Left hindlimb (tissue), 1 donor: ENCODE results near the gene SLC46A3.

ENCODE experiments used
- DNase-seq: peaks from one replicate; pipeline ENCODE4 v3.0.0-alpha.2; 2018

The SLC46A3 gene

DNA sequence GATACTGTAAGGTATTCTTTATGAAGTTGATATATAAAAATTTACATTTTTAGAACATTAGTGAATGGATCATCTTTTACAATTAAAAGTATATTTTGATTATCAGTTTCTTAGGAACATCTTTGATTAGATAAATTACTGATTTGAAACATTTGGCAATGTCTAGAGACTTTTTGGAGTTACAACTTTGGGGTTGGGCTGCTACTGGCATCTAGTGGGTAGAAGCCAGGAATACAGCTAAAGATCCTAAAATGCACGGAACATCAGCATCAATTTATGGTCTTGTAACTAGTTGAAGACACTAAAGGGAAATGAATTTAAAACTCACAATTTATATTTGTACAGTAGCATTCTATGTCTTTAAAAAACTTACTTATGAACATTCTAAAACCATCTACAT, 40.0 kb downstream of the SLC46A3 start:
- no peak for DNase-seq

DNA sequence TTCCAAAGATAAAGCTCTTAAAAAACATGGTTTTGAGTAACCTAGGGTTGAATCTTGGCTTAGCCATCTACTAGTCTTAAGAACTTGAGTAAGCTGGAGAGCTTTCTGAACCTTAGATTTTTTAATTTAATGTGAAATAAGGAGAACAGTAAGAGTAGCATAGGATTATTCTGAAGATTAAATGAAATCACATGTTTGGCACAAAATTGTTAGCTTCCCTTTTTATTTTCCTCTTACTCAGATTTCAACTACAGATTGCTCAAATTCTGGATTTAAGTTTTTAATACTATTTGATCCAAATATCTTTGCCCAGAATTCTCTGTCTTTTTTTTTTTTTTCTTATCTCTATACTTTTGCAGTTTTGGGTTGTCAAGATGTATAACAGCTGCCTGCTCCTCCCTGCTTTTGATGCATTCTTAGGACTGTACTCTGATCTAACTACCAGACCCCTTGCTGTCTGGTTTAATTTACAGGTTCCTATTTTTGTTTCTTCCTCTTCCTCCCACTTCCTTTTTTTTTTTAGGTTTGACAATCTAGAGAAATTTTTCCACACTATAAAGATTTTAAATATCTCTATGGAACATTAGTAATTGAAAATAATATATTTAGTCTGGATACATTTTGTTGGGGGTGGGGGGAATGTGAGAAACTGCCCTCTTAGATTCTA, 47.5 kb downstream of the SLC46A3 start:
- DNase-seq: no peak

DNA sequence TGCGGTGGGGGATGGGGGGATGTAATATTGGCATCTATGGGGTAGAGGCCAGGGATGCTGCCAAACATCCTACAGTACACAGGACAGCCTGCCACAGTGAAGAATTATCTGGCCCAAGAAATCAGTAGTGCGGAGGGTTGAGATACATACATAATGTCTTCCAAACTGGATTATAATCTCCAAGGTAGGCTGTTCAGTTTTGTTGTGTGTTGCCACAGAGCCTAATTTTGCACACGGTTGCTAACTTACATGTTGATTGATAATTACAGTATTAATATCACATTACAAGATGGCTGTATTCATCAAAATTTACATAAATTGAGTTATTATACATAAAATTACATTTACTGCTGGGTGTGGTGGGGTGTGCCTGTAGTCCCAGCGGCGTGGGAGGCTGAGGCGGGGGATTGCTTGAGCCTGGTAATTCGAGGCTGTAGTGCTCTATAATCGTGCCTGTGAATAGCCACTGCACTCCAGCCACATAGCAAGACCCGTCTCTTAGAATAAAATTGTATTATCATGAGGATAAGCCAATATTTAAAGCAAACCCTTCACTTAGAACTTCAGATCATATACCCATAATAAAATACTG, 51.8 kb downstream of the SLC46A3 start:
- DNase-seq: no peak

DNA sequence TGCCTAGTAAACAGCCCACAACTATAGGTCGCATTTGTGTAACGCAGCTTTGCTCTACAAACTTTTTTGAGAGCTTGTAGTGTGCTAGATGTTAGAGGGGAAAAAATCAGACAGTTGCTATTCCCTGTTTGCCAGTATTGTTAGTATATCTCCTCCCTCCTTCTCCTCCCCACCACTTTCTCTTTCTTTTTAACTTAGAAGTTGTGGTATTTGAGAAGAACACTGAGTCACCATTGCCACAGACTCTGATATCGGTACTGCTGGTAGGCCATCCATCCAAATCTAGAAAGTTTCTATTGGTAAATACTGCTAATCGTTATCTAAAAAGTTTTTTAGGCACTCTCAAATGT, 59.2 kb downstream of the SLC46A3 start:
- DNase-seq: no peak

DNA sequence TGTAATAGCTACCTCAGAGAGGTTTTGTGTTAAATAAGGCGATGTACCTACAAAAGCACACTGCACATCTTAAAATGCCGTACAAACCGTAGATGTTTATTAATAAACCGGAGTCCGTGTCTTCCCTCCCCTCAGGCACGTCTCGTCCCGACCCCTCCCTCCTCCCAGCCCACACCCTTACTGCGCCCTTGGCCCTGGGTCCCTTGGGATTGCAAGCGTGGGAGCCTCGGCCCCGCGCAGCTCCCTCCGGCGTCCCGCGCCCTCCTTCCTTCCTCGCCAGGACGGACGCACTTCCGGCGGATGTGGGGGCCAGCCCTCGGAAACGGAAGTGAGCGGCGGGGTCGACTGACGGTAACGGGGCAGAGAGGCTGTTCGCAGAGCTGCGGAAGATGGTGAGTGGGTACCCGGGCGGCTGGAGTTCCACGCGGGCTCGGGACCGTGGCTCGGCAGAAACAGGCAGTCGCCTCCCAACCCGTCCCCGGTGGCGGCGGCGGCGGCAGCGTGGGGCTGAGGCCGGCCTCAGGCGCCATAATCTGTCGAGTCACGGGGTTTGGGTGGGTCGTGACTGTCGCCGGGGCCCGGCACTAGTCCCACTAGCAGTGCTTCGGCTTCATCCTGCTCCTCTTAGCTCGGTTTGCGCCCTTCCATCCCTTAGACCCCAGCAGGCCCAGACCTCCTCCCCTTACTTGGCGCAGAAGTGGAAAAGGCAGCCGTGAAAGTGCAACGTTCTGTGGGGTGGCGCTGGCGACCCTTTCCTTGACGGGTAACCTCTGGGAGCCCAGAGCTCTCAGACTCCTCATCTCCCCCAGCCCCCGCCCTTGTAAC, 59.8 kb downstream of the SLC46A3 start, which contains the start of gene POMP:
Gene POMP, plus strand, starts transcription at position 335 of the 825 bp plus-strand sequence. Its CDS starts 55 bp downstream, at position 390.
- peak; percentile 95 for DNase-seq

DNA sequence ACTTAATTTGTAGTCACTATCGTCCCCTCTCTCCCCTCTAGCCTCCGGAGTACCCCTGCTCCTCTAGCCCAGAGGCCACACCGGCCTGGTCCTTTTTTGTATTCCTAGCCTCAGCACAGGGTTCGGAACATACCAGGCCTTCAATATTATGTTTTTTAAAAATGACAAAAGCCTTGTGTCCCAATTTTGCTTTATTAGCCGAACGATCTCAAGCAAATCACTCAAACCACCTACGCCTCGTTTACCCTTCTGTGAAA, 60.3 kb downstream of the SLC46A3 start:
- DNase-seq: no peak

DNA sequence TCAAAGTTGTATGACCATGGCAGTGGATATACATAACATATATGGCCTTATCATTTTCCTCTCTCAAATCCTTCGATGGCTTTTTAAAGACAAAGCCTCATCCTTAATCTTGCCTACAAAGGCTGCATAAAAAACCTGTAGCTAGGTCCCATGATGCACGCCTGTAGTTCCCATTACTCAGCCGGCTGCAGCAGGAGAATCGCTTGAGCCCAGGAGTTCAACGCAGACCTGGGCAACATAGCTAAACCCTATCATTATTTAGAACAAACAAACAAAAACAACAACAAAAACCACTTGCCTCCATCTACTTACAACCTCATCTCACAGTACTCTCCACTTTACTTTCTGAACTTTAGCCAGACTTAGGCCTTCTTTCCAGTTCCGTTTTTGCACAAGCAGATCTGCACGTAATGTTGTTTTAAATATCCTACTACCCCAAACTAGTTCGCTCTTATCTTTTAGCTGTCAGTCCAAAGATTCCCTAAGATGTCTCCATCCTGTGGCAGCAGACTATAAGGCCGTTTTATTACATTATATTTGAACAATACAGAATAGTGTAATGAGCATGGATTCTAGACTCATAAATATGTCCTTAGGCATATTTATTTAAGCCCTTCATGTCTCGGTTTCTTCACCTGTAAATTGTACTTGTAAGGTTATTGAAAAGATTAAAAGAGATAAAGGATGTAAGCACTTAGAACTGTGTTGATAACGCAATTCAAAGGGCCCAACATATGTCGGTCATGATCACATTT, 60.8 kb downstream of the SLC46A3 start:
- DNase-seq: no peak

DNA sequence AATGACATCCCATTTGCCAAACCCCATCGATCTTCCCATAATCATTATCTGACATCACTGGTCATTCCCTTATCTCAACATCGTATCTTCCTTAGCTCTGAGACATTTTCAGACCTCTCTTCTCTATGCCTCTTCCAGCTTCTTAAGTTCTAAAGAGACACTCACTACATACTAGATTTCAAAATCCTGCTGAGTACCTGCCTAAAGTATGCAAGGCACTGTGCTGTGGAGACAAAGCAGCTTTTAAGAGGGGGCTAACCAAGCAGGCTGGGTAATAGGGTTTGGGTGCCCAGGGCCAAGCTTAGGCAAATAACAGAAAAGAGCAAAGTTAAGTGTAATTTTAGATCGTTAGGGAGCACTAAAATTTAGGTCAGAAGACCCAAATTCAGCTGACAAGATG, 63.2 kb downstream of the SLC46A3 start:
- DNase-seq: no peak

DNA sequence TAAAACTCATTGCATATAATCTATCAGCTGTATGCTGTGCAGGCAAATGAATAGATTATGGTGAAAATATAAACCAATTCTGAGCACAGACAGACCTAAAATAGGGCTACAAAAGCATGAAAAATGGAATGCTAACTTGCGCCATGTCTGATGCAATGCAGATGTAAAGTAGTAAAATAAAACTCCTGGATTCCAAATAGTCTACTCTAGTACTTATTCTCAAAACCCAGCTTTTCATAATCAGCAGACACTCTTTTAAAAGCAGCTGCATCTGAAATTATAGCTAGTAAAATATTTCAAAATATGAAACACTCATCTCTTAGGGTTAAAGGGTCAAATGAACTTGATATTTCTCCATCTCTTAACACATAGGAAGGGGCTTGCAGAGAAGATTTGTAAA, 64.5 kb downstream of the SLC46A3 start:
- no peak for DNase-seq

DNA sequence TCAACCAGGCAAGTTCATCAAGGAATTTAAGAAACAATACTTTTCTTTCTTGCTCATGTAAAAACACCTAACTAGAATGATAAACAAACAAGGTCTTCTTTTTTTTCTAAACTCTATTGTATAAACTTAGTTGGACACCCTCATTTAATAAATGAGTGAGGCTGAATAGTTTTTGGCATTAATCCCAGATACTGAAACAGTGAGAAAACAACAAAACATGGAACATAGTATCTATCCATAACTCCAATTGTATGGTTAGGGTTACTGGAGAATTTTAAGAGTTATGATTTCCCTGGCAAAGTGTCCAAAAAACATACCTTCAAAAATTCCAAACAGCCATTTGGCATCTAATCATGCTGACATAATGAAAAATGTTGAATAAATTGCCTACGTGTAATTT, 65.7 kb downstream of the SLC46A3 start:
- no peak for DNase-seq

DNA sequence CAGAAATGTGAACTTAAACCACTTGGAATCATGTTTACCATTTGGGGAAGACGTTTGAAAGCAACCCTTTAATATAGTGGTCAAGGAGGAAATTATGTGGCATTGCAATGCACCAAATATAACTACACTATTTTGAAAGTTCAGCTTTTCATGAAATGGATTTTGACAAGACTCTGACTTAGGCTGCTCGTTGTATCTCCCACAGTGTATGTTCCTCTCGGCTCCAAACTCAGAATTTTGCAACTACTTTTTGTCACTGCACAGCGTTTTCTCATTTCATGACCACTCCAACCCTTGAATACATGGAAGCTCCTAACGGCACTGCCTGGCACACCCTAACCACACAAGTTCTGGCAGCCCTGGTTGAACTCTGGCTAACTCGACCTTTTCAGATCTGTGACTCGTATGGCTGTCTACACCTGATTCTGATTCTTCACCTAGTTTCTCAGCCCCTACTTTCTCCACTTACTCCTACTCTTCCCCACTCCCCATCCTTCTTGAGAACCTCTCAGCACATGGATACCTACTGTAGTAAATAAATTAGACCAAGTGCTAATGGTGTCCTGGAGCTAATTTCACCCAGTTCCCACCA, 66.9 kb downstream of the SLC46A3 start:
- no peak for DNase-seq

DNA sequence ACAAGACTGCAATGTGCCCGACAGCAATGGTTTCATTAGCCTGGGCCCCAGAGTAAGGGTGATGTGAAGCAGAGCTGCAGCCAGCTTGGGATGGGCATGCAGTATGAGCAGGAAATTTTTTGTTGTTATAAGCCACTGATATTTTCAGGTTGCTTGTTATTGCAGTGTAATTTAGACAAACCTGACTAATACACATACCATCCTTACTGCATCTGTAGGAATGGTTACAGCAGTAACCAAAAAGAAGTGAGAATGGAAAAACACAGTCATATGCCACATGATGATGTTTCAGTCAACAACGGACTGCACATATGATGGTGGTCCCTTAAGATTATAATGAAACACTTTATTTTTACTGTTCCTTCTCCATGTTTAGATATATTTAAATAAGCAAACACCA, 68.5 kb downstream of the SLC46A3 start:
- no peak for DNase-seq
